DLD1 (cell line): Measurements from ENCODE around the gene MYH3.

Experiments
- in situ Hi-C: cut with HindIII; loops from 2 replicates; pipeline ENCODE4 v1.10.0; 2017; ENCODE audit warnings: low sequenced_read_pairs

MYH3 gene

GRCh38 chr17:10649602-10650001 lies 7.5 kb downstream of the MYH3 start:
- in situ Hi-C loops: no loop called here

GRCh38 chr17:10648956-10649355 lies 8.2 kb downstream of the MYH3 start:
- in situ Hi-C loops: no loop called here

GRCh38 chr17:10648381-10648780 lies 8.7 kb downstream of the MYH3 start:
- in situ Hi-C loops: no loop called here

GRCh38 chr17:10646392-10646990 lies 10.6 kb downstream of the MYH3 start:
- in situ Hi-C loops: no loop called here

GRCh38 chr17:10640475-10640874 lies 16.6 kb downstream of the MYH3 start:
- in situ Hi-C loops: no loop called here

- in situ Hi-C loops: no loop called here
Measured at GRCh38 chr17:10638151-10638550, 19.0 kb downstream of the MYH3 start.

- in situ Hi-C loops: no loop called here
Measured at GRCh38 chr17:10635290-10635689, 21.8 kb downstream of the MYH3 start.

- in situ Hi-C loops: no loop called here
Measured at GRCh38 chr17:10633738-10634379, 23.2 kb downstream of the MYH3 start.

- in situ Hi-C loops: no loop called here
Measured at GRCh38 chr17:10631701-10632100, 25.4 kb downstream of the MYH3 start.

- in situ Hi-C loops: no loop called here
Measured at GRCh38 chr17:10631048-10631700, 25.9 kb downstream of the MYH3 start.

- in situ Hi-C loops: no loop called here
Measured at GRCh38 chr17:10629706-10630105, 27.4 kb downstream of the MYH3 start.

- in situ Hi-C loops: no loop called here
Measured at GRCh38 chr17:10628756-10629155, 28.4 kb downstream of the MYH3 start.

GRCh38 chr17:10626390-10626789 lies 30.7 kb downstream of the MYH3 start:
- in situ Hi-C loops: no loop called here

- in situ Hi-C loops: no loop called here
Measured at GRCh38 chr17:10624969-10625368, 32.1 kb downstream of the MYH3 start.

GRCh38 chr17:10623737-10624338 lies 33.3 kb downstream of the MYH3 start:
- in situ Hi-C loops: no loop called here

GRCh38 chr17:10622617-10623485 lies 34.3 kb downstream of the MYH3 start:
- in situ Hi-C loops: no loop called here

GRCh38 chr17:10621397-10621796 lies 35.7 kb downstream of the MYH3 start:
- in situ Hi-C loops: no loop called here

- in situ Hi-C loops: no loop called here
Measured at GRCh38 chr17:10620823-10621222, 36.3 kb downstream of the MYH3 start.

- in situ Hi-C loops: no loop called here
Measured at GRCh38 chr17:10618202-10618635, 38.9 kb downstream of the MYH3 start.

- in situ Hi-C loops: no loop called here
Measured at GRCh38 chr17:10617120-10617505, 40.0 kb downstream of the MYH3 start.

- in situ Hi-C loops: no loop called here
Measured at GRCh38 chr17:10616502-10617119, 40.5 kb downstream of the MYH3 start.
